ENCODE results near the gene TBK1. TPM values are rescaled to one million over a fixed set of nuclear protein-coding genes. Genes with fewer than 3 reads are reported as not detected.

The TBK1 gene
- total RNA-seq, 1 experiment from 2014 or later, result 32.4 TPM

DNA sequence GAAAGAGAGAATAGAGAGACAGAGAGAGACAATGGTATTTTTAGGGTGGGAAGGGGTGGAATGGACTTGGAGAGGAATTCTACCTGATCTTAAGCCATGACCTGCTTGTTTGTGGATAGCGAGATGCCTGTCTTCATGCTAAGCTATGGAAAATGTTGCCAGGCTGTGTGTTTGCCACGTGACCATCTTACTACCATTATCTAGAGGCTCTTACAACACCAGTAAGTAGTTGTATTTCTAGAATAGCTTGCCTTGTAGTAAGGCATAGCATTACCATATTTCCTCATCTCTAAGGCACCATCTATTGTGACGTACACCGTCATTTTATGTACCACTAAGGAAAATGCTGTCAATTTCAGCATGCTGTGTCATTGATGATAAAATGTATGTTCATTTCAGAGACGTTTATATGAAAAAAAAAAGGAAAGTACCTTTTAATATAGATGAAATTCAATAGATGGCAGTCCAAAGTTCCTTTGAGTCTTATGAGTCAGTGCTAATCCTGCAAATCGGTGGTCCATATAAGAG is 82.8 kb downstream of the TBK1 start:
- DNase-seq (ENCODE audit: low read depth, low spot score) (no peak), ATAC-seq (no peak)
- H3K4me3 ChIP-seq (ENCODE audit: low read depth in 2 of 2, low read length in 2 of 2), result no peak overlapping the region
- no TSS peak for BruUV-seq (replicated peaks)
- H3K4me1 ChIP-seq (ENCODE audit: control insufficient read depth, insufficient read depth, low read length), result no peaks in the 10 kb centered on the region
- H3K27ac ChIP-seq (ENCODE audit: low read length), result no peak overlapping the region
- H3K27me3 ChIP-seq (ENCODE audit: control insufficient read depth, insufficient read depth, low read length), result no peaks in the 10 kb centered on the region
- POLR2A ChIA-PET, result interaction anchor here (0.7 kb wide), 1 partner anchor 124 kb away, joined by 5 read pairs; no protein-coding TSS in a partner anchor
- H3K36me3 ChIP-seq (ENCODE audit: control insufficient read depth, insufficient read depth, low read length), result no peaks in the 10 kb centered on the region
- in situ Hi-C loops (cut with HindIII; ENCODE audit: low pct_unique_long_range_greater_than_20kb, low sequenced_read_pairs), result no loop called here
- intact Hi-C loops (cut with micrococcal nuclease; ENCODE audit: unreplicated experiment), result no loop called here
- no peak for TF ChIP-seq SIN3A (IDR thresholded peaks at IDR 0.05; ENCODE audit: borderline replicate concordance, insufficient read depth, low read depth, low read length)
- TF ChIP-seq, protein P1, sequence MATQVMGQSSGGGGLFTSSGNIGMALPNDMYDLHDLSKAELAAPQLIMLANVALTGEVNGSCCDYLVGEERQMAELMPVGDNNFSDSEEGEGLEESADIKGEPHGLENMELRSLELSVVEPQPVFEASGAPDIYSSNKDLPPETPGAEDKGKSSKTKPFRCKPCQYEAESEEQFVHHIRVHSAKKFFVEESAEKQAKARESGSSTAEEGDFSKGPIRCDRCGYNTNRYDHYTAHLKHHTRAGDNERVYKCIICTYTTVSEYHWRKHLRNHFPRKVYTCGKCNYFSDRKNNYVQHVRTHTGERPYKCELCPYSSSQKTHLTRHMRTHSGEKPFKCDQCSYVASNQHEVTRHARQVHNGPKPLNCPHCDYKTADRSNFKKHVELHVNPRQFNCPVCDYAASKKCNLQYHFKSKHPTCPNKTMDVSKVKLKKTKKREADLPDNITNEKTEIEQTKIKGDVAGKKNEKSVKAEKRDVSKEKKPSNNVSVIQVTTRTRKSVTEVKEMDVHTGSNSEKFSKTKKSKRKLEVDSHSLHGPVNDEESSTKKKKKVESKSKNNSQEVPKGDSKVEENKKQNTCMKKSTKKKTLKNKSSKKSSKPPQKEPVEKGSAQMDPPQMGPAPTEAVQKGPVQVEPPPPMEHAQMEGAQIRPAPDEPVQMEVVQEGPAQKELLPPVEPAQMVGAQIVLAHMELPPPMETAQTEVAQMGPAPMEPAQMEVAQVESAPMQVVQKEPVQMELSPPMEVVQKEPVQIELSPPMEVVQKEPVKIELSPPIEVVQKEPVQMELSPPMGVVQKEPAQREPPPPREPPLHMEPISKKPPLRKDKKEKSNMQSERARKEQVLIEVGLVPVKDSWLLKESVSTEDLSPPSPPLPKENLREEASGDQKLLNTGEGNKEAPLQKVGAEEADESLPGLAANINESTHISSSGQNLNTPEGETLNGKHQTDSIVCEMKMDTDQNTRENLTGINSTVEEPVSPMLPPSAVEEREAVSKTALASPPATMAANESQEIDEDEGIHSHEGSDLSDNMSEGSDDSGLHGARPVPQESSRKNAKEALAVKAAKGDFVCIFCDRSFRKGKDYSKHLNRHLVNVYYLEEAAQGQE (IDR thresholded peaks at IDR 0.05; ENCODE audit: insufficient read depth in 1 of 2, low read depth in 2 of 2, low read length in 1 of 2), result no peak
- TF ChIP-seq TCF7L2 (IDR thresholded peaks at IDR 0.05; ENCODE audit: low read depth, low read length), result no peak
- TF ChIP-seq, protein P2, sequence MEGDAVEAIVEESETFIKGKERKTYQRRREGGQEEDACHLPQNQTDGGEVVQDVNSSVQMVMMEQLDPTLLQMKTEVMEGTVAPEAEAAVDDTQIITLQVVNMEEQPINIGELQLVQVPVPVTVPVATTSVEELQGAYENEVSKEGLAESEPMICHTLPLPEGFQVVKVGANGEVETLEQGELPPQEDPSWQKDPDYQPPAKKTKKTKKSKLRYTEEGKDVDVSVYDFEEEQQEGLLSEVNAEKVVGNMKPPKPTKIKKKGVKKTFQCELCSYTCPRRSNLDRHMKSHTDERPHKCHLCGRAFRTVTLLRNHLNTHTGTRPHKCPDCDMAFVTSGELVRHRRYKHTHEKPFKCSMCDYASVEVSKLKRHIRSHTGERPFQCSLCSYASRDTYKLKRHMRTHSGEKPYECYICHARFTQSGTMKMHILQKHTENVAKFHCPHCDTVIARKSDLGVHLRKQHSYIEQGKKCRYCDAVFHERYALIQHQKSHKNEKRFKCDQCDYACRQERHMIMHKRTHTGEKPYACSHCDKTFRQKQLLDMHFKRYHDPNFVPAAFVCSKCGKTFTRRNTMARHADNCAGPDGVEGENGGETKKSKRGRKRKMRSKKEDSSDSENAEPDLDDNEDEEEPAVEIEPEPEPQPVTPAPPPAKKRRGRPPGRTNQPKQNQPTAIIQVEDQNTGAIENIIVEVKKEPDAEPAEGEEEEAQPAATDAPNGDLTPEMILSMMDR (IDR thresholded peaks at IDR 0.05), result no peak
- no peak for TF ChIP-seq POLR2AphosphoS5 (IDR thresholded peaks at IDR 0.05; ENCODE audit: low read depth, low read length)
- no peaks in the 10 kb centered on the region for H3K9me3 ChIP-seq (ENCODE audit: control insufficient read depth, insufficient read depth, low read depth, low read length)
- CTCF ChIA-PET, result interaction anchor here (0.6 to 1.2 kb wide), 2 partner anchors 69 to 78 kb away, joined by 5 to 12 read pairs; no protein-coding TSS in a partner anchor

DNA sequence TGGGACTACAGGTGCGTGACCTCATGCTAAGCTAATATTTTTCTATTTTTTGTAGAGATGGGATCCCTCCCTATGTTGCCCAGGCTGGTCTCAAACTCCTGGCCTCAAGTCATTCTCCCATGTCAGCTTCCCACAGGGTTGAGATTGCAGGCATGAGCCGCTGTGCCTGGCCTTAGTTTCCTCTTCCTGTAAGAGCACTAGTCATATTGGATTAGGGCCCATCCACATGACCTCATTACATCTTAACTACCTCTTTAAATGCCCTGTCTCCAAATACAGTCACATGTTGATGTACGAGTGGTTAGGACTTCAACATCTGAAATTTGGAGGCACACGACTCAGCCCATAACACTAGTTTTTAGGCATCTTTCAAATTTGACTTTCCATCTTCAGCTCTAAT is 86.2 kb downstream of the TBK1 start:
- CTCF ChIA-PET, result no interaction called here
- H3K9me3 ChIP-seq (ENCODE audit: control insufficient read depth, insufficient read depth, low read depth, low read length), result no peaks in the 10 kb centered on the region

More for the DNA sequence above, 86.2 kb downstream of the TBK1 start:
- TF ChIP-seq TCF7L2 (IDR thresholded peaks at IDR 0.05; ENCODE audit: low read depth, low read length) (no peak), SIN3A (IDR thresholded peaks at IDR 0.05; ENCODE audit: borderline replicate concordance, insufficient read depth, low read depth, low read length) (no peak), POLR2AphosphoS5 (IDR thresholded peaks at IDR 0.05; ENCODE audit: low read depth, low read length) (no peak)
- TF ChIP-seq, protein P2 (IDR thresholded peaks at IDR 0.05), result no peak
- TF ChIP-seq, protein P1 (IDR thresholded peaks at IDR 0.05; ENCODE audit: insufficient read depth in 1 of 2, low read depth in 2 of 2, low read length in 1 of 2), result no peak
- H3K27ac ChIP-seq (ENCODE audit: low read length), result no peak overlapping the region
- intact Hi-C loops (cut with micrococcal nuclease; ENCODE audit: unreplicated experiment) (no loop called here), in situ Hi-C loops (cut with HindIII; ENCODE audit: low pct_unique_long_range_greater_than_20kb, low sequenced_read_pairs) (no loop called here)
- H3K27me3 ChIP-seq (ENCODE audit: control insufficient read depth, insufficient read depth, low read length), result no peaks in the 10 kb centered on the region
- BruUV-seq (replicated peaks), result no TSS peak
- no peaks in the 10 kb centered on the region for H3K4me1 ChIP-seq (ENCODE audit: control insufficient read depth, insufficient read depth, low read length)
- no peaks in the 10 kb centered on the region for H3K36me3 ChIP-seq (ENCODE audit: control insufficient read depth, insufficient read depth, low read length)
- ATAC-seq, result no peak
- DNase-seq (ENCODE audit: low read depth, low spot score), result no peak
- no peak overlapping the region for H3K4me3 ChIP-seq (ENCODE audit: low read depth in 2 of 2, low read length in 2 of 2)
- POLR2A ChIA-PET, result interaction anchor here (0.7 kb wide), 1 partner anchor 18 kb away, joined by 3 read pairs; no protein-coding TSS in a partner anchor

Measured in Panc1 (cell line).